SKM-1 (cell line): Measurements from ENCODE around the gene PNPLA3.

Experiments
- DNase-seq: peaks from one replicate; lab custom pipeline; 2025; ENCODE audit not compliant: unreplicated experiment; lab: John Stamatoyannopoulos, UW

PNPLA3 gene

GRCh38 chr22:43923631-43924464, at the start of gene PNPLA3:
Gene PNPLA3, plus strand, starts transcription at chr22:43923805. Its CDS starts 107 bp downstream, at chr22:43923912.
- peak; percentile 77 for DNase-seq

GRCh38 chr22:43876866-43877509, 46.6 kb upstream of the PNPLA3 start:
- DNase-seq: no peak

- no peak for DNase-seq
Measured at GRCh38 chr22:43878079-43878795, 45.4 kb upstream of the PNPLA3 start.

GRCh38 chr22:43878831-43879550, 44.6 kb upstream of the PNPLA3 start:
- no peak for DNase-seq

- DNase-seq: no peak
Measured at GRCh38 chr22:43879901-43880540, 43.6 kb upstream of the PNPLA3 start.

GRCh38 chr22:43880541-43880991, 43.0 kb upstream of the PNPLA3 start:
- no peak for DNase-seq

GRCh38 chr22:43881091-43882061, 42.2 kb upstream of the PNPLA3 start:
- no peak for DNase-seq

GRCh38 chr22:43882122-43882767, 41.4 kb upstream of the PNPLA3 start:
- no peak for DNase-seq

- DNase-seq: peak; percentile 23
Measured at GRCh38 chr22:43883012-43883661, 40.5 kb upstream of the PNPLA3 start.

GRCh38 chr22:43883719-43884415, 39.7 kb upstream of the PNPLA3 start:
- no peak for DNase-seq

GRCh38 chr22:43884600-43885318, 38.8 kb upstream of the PNPLA3 start:
- DNase-seq: peak; percentile 50

GRCh38 chr22:43885319-43885671, 38.3 kb upstream of the PNPLA3 start:
- DNase-seq: no peak

- no peak for DNase-seq
Measured at GRCh38 chr22:43885786-43886185, 37.8 kb upstream of the PNPLA3 start.

- no peak for DNase-seq
Measured at GRCh38 chr22:43886231-43886630, 37.4 kb upstream of the PNPLA3 start.

- no peak for DNase-seq
Measured at GRCh38 chr22:43887391-43887790, 36.2 kb upstream of the PNPLA3 start.

- no peak for DNase-seq
Measured at GRCh38 chr22:43888740-43889139, 34.9 kb upstream of the PNPLA3 start.

GRCh38 chr22:43889201-43889859, 34.3 kb upstream of the PNPLA3 start:
- no peak for DNase-seq
